PC-3 (cell line): ENCODE results near the gene KRT23. TPM values are rescaled to one million over a fixed set of nuclear protein-coding genes. Genes with fewer than 3 reads are reported as not detected.

ENCODE experiments used
- ATAC-seq: fragments of 200-7000 bp; cut with Tn5 transposase; 2 replicates; pipeline ENCODE4 v1.9.1; 2020; ENCODE audit warnings: mild to moderate bottlenecking, moderate library complexity
- BruUV-seq: library from RNA; stranded (reverse); fragments of 400-500 nt; replicated peaks from 2 replicates; lab custom pipeline; 2021; lab: Mats Ljungman, UMichigan
- CTCF ChIA-PET: fragments of 300-600 bp; sonication (Branson Sonifier 250); formaldehyde crosslinking; loops from one replicate; lab custom pipeline; 2022; ENCODE audit warnings: antibody characterized with exemption; lab: Charles Lee
- POLR2A ChIA-PET: fragments of 300-600 bp; sonication (Branson Sonifier 250); formaldehyde crosslinking; loops from one replicate; lab custom pipeline; 2022; ENCODE audit warnings: antibody characterized with exemption; ENCODE audit not compliant: unreplicated experiment; lab: Charles Lee
- DNase-seq: peaks from one replicate; pipeline ENCODE4 v3.0.0-alpha.2; 2015
- H2AFZ ChIP-seq: fragments of 300-600 bp; sonication (generic); 2 replicates; pipeline ENCODE4 v1.6.0; 2016; ENCODE audit warnings: antibody characterized with exemption, low read length
- H3F3A ChIP-seq: fragments of 300-600 bp; sonication (generic); one replicate; pipeline ENCODE4 v1.6.0; 2017; ENCODE audit warnings: antibody characterized with exemption, low read length, control low read depth, mild to moderate bottlenecking; ENCODE audit not compliant: unreplicated experiment
- H3K27ac ChIP-seq: fragments of 300-600 bp; sonication (generic); 2 replicates; pipeline ENCODE4 v1.5.1; 2016; ENCODE audit warnings: mild to moderate bottlenecking, low read length
- H3K27me3 ChIP-seq: fragments of 300-600 bp; sonication (generic); 2 replicates; pipeline ENCODE4 v1.6.1; 2016; ENCODE audit warnings: low read length, mixed read lengths
- H3K36me3 ChIP-seq: fragments of 300-600 bp; sonication (generic); 2 replicates; pipeline ENCODE4 v1.6.1; 2016; ENCODE audit warnings: low read depth, mixed run types, low read length, mixed read lengths
- H3K4me1 ChIP-seq: fragments of 300-600 bp; sonication (generic); 2 replicates; pipeline ENCODE4 v1.5.1; 2016; ENCODE audit warnings: low read length; ENCODE audit not compliant: insufficient read depth
- H3K4me2 ChIP-seq: fragments of 300-600 bp; sonication (generic); 2 replicates; pipeline ENCODE4 v1.6.0; 2016; ENCODE audit warnings: low read length
- H3K4me3 ChIP-seq: fragments of 300-600 bp; sonication (generic); 2 replicates; pipeline ENCODE4 v1.5.1; 2016; ENCODE audit warnings: mild to moderate bottlenecking, low read length, mixed read lengths
- H3K79me2 ChIP-seq: fragments of 300-600 bp; sonication (generic); 2 replicates; pipeline ENCODE4 v1.6.1; 2017; ENCODE audit warnings: low read length, mixed read lengths
- H3K9ac ChIP-seq: fragments of 300-600 bp; sonication (generic); 2 replicates; pipeline ENCODE4 v1.6.0; 2016; ENCODE audit warnings: mild to moderate bottlenecking, low read length
- H3K9me2 ChIP-seq: fragments of 300-600 bp; sonication (generic); replicated peaks from 2 replicates; pipeline ENCODE4 v1.6.1; 2016; ENCODE audit warnings: mixed run types, low read length, mixed read lengths
- H3K9me3 ChIP-seq: fragments of 300-600 bp; sonication (generic); 2 replicates; pipeline ENCODE4 v1.6.1; 2016; ENCODE audit warnings: low read length, mixed read lengths
- H4K20me1 ChIP-seq: fragments of 300-600 bp; sonication (generic); 2 replicates; pipeline ENCODE4 v1.6.1; 2016; ENCODE audit warnings: low read length, mixed read lengths
- CTCF ChIP-seq: fragments of 300-600 bp; sonication (generic); conservative IDR thresholded peaks from 2 replicates; pipeline ENCODE4 v1.5.1; 2017; ENCODE audit warnings: antibody characterized with exemption, low read depth, mild to moderate bottlenecking, low read length
- EZH2 ChIP-seq: fragments of 300-600 bp; sonication (generic); IDR thresholded peaks from one replicate; pipeline ENCODE4 v1.6.1; 2017; ENCODE audit warnings: antibody characterized with exemption, mild to moderate bottlenecking, low read length; ENCODE audit not compliant: unreplicated experiment
- EZH2phosphoT487 ChIP-seq: fragments of 300-600 bp; sonication (generic); IDR thresholded peaks from 2 replicates; pipeline ENCODE4 v1.6.1; 2018; ENCODE audit warnings: mild to moderate bottlenecking, antibody characterized with exemption, low read length, borderline replicate concordance
- intact Hi-C: fragments of 100-400 bp; cut with micrococcal nuclease; formaldehyde crosslinking; loops from 2 replicates; pipeline ENCODE4 v1.9.0; 2023
- total RNA-seq: library from RNA; depleted of rRNA; stranded (reverse); fragments of >200 nt; gene quantifications from 2 replicates; pipeline ENCODE4 v1.2.3, GENCODE V29; 2014

KRT23 gene
- total RNA-seq, 1 experiment from 2014 or later = not detected

GRCh38 chr17:40916366-40916765, 21.1 kb downstream of the KRT23 start:
- Histone ChIP-seq H3K9me3 (no peaks in the 10 kb centered on the region), H3K9ac (peak overlapping the region; percentile 58), H3F3A (peaks cover 4% of the 10 kb centered on the region), H2AFZ (no peak overlapping the region), H3K4me3 (no peak overlapping the region), H3K36me3 (no peaks in the 10 kb centered on the region), H3K27ac (peak overlapping the region; percentile 98), H4K20me1 (no peaks in the 10 kb centered on the region), H3K4me1 (peaks cover 48% of the 10 kb centered on the region), H3K27me3 (no peaks in the 10 kb centered on the region), H3K9me2 (no peaks in the 10 kb centered on the region), H3K4me2 (peak overlapping the region; percentile 60; the same call in 1 of the 2 replicates), H3K79me2 (no peaks in the 10 kb centered on the region)
- BruUV-seq = no TSS peak
- CTCF ChIA-PET = no interaction called here
- no peak for ATAC-seq
- POLR2A ChIA-PET = no interaction called here
- intact Hi-C loops = loop anchor here (10.0 kb wide), 2 partner anchors 88 to 298 kb away; partner anchors contain the start of gene KRTAP3-1
- TF ChIP-seq EZH2 (no peak), CTCF (no peak), EZH2phosphoT487 (no peak)
- no peak for DNase-seq

- CTCF ChIA-PET = no interaction called here
- POLR2A ChIA-PET = interaction anchor here (0.6 kb wide), 1 partner anchor 13 kb away, joined by 3 read pairs; no protein-coding TSS in a partner anchor
Measured at GRCh38 chr17:40915721-40916256, 21.7 kb downstream of the KRT23 start.

More at GRCh38 chr17:40915721-40916256, 21.7 kb downstream of the KRT23 start:
- no peaks in the 10 kb centered on the region for H4K20me1 ChIP-seq
- peak overlapping the region; percentile 60 for H3K4me2 ChIP-seq
- H3K4me1 ChIP-seq = peaks cover 52% of the 10 kb centered on the region
- peaks cover 4% of the 10 kb centered on the region for H3F3A ChIP-seq
- H3K36me3 ChIP-seq = no peaks in the 10 kb centered on the region
- no TSS peak for BruUV-seq
- no peaks in the 10 kb centered on the region for H3K79me2 ChIP-seq
- TF ChIP-seq CTCF (no peak), EZH2phosphoT487 (no peak), EZH2 (no peak)
- H3K9me3 ChIP-seq = no peaks in the 10 kb centered on the region
- peak overlapping the region; percentile 58 for H3K9ac ChIP-seq
- intact Hi-C loops = loop anchor here (1.0 to 10.0 kb wide), 3 partner anchors 41 to 299 kb away; partner anchors contain the start of gene KRTAP3-1
- ATAC-seq (peak; percentile 20), DNase-seq (peak; percentile 62)
- peak overlapping the region; percentile 98 for H3K27ac ChIP-seq
- no peaks in the 10 kb centered on the region for H3K9me2 ChIP-seq
- H3K4me3 ChIP-seq = no peak overlapping the region
- H2AFZ ChIP-seq = no peak overlapping the region
- no peaks in the 10 kb centered on the region for H3K27me3 ChIP-seq
